ENCODE measurements around the gene SNAPC1. TPM values are rescaled to one million over a fixed set of nuclear protein-coding genes. Genes with fewer than 3 reads are reported as not detected.

SNAPC1 gene
- polyA plus RNA-seq, 4 donors = 1.4 to 4.7 (median 3.0) TPM

DNA sequence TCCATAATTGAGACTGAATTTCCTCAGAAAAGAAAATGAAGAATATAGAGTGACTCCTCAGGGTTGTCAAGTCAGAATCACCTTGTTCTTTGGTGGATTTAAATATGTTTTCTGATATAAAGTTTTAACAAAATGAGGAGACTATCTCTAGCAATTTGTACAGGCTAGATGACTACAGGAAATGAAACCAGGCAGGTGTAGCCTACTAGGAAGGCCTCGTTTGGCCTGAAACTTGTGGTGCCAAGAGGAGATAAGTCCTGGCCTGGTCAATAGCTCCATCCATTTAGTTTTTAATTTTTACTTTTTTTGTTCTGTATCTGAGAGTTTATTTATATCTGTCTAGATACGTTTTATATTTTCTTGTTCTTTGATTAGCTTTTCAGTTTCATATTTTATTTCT is 41.5 kb downstream of the SNAPC1 start:
- WGBS, 3 donors = 58 to 67% (median 66%) methylated on average over 2 of the region's 2 CpGs
- DNase-seq (no peak), FAIRE-seq (no peak)
- Histone ChIP-seq H3K4me1 (ENCODE audit: control insufficient read depth in 3 of 3, insufficient read depth in 2 of 3, low read depth in 1 of 3, low read length in 2 of 3) (no peaks in the 10 kb centered on the region), H3K36me3 (ENCODE audit: control insufficient read depth in 3 of 3, insufficient read depth in 2 of 3, low read depth in 1 of 3, low read length in 3 of 3) (no peaks in the 10 kb centered on the region), H3K27ac (ENCODE audit: low read depth in 1 of 3, low read length in 2 of 3) (no peak overlapping the region), H3K9me3 (ENCODE audit: control insufficient read depth in 2 of 2, insufficient read depth in 1 of 2, low read depth in 1 of 2, low read length in 1 of 2) (no peaks in the 10 kb centered on the region), H3K4me3 (ENCODE audit: low read depth in 1 of 3, low read length in 3 of 3) (no peak overlapping the region), H3K27me3 (ENCODE audit: control insufficient read depth in 3 of 3, insufficient read depth in 3 of 3, low read length in 3 of 3) (no peaks in the 10 kb centered on the region)

- no peak overlapping the region for H3K27ac ChIP-seq (ENCODE audit: low read depth in 1 of 3, low read length in 2 of 3)
- H3K9me3 ChIP-seq (ENCODE audit: control insufficient read depth in 2 of 2, insufficient read depth in 1 of 2, low read depth in 1 of 2, low read length in 1 of 2) = no peaks in the 10 kb centered on the region
- 95 to 98% (median 95%) methylated on average over 4 of the region's 4 CpGs for WGBS, 3 donors
- no peak overlapping the region for H3K4me3 ChIP-seq (ENCODE audit: low read depth in 1 of 3, low read length in 3 of 3)
- no peaks in the 10 kb centered on the region for H3K4me1 ChIP-seq (ENCODE audit: control insufficient read depth in 3 of 3, insufficient read depth in 2 of 3, low read depth in 1 of 3, low read length in 2 of 3)
- H3K27me3 ChIP-seq (ENCODE audit: control insufficient read depth in 3 of 3, insufficient read depth in 3 of 3, low read length in 3 of 3) = peaks cover 0 to 11% (median 0%) of the 10 kb centered on the region in 3 donors
- FAIRE-seq = no peak
- DNase-seq = no peak
- H3K36me3 ChIP-seq (ENCODE audit: control insufficient read depth in 3 of 3, insufficient read depth in 2 of 3, low read depth in 1 of 3, low read length in 3 of 3) = no peaks in the 10 kb centered on the region
These were observed 43.2 kb downstream of the SNAPC1 start for GRCh38 chr14:61805451-61805850.

- 74 to 85% (median 82%) methylated on average over 15 of the region's 15 CpGs for WGBS, 3 donors
- no peak for FAIRE-seq
These were observed 49.7 kb downstream of the SNAPC1 start for GRCh38 chr14:61811882-61812346.

DNA sequence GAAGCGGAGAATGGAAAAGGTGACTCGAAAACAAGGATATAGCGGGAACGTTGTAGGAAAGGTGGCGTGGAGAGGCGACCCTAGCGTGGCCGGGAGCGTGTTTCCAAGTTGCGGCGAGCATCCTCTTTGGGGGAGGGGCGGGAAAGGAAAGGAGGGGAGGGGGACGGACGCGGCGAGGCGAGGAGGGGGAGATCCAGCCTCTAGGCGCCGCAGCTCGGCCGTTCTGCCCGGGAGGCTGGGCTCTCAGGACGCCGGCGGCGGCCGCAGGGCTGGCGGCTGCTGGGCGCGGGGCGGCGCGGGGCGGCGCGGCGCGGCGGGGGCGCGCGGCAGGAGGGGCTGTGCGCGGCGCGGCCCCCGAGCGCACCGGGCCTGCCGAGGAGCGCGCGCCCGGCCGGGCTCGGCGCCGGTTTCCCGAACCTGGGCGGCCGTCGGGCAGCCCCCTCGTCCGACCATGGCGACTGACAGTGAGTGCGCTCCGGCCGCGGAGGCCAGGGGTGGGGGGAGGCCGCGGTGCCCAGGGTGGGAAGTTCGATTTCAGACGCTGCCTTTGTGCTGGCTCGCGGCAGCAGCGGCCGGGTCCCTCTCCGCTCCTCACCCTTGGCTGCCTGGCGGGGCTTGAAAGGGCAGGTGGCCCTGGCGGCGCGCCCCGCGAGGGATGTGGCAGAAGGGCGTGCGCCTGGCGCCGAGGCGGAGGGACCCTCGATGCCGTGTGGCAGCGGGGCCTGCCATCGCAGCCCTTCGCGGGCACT is 50.3 kb downstream of the SNAPC1 start, which contains the start of gene SYT16:
SYT16 (plus strand) TSS at position 357 of the 749 bp plus-strand sequence.
- Histone ChIP-seq H3K4me1 (ENCODE audit: control insufficient read depth in 3 of 3, insufficient read depth in 2 of 3, low read depth in 1 of 3, low read length in 2 of 3) (peaks cover 0 to 3% (median 0%) of the 10 kb centered on the region in 3 donors), H3K9me3 (ENCODE audit: control insufficient read depth in 2 of 2, insufficient read depth in 1 of 2, low read depth in 1 of 2, low read length in 1 of 2) (no peaks in the 10 kb centered on the region), H3K27me3 (ENCODE audit: control insufficient read depth in 3 of 3, insufficient read depth in 3 of 3, low read length in 3 of 3) (peaks cover 3 to 49% (median 3%) of the 10 kb centered on the region in 3 donors), H3K36me3 (ENCODE audit: control insufficient read depth in 3 of 3, insufficient read depth in 2 of 3, low read depth in 1 of 3, low read length in 3 of 3) (no peaks in the 10 kb centered on the region), H3K27ac (ENCODE audit: low read depth in 1 of 3, low read length in 2 of 3) (no peak within 1 kb of the TSS), H3K4me3 (ENCODE audit: low read depth in 1 of 3, low read length in 3 of 3) (peak within 1 kb of the TSS in 2 of 3 donors; percentile 35 to 40)
- 3 to 8% (median 7%) methylated on average over 36 to 95 of the region's 95 CpGs for WGBS, 3 donors
- DNase-seq (peak in 1 of 2 donors; percentile 35), FAIRE-seq (no peak)

More at GRCh38 chr14:61811882-61812346, 49.7 kb downstream of the SNAPC1 start:
- DNase-seq = no peak
- Histone ChIP-seq H3K4me3 (ENCODE audit: low read depth in 1 of 3, low read length in 3 of 3) (no peak overlapping the region), H3K4me1 (ENCODE audit: control insufficient read depth in 3 of 3, insufficient read depth in 2 of 3, low read depth in 1 of 3, low read length in 2 of 3) (peaks cover 0 to 3% (median 0%) of the 10 kb centered on the region in 3 donors), H3K9me3 (ENCODE audit: control insufficient read depth in 2 of 2, insufficient read depth in 1 of 2, low read depth in 1 of 2, low read length in 1 of 2) (no peaks in the 10 kb centered on the region), H3K27ac (ENCODE audit: low read depth in 1 of 3, low read length in 2 of 3) (no peak overlapping the region), H3K27me3 (ENCODE audit: control insufficient read depth in 3 of 3, insufficient read depth in 3 of 3, low read length in 3 of 3) (peaks cover 3 to 49% (median 3%) of the 10 kb centered on the region in 3 donors), H3K36me3 (ENCODE audit: control insufficient read depth in 3 of 3, insufficient read depth in 2 of 3, low read depth in 1 of 3, low read length in 3 of 3) (no peaks in the 10 kb centered on the region)

DNA sequence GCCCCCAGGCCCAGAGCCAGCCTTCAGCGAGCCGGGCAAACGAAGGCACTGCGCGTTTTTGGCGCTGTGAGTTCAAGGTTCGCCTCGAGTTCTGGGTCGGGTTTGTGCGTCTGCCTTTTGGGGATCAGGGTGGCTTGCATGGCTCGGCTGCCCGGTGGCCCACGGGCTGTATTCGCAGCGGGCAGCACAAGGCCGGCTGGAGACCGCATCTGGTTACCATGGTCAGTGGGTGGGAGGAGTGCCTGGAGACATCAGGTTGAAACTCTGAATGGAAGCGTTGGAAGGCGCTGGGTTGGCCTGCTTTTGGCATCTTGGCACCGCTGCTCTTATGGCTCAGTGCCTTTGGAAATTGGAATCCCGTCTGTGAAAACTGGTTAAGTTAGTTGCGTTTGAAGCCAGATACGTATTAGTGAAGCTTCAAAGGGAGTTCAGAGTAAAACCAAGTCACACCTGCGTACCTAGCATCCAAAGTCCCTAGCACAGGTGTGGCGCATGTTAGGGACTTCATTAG is 50.9 kb downstream of the SNAPC1 start:
- Histone ChIP-seq H3K27ac (ENCODE audit: low read depth in 1 of 3, low read length in 2 of 3) (no peak overlapping the region), H3K4me1 (ENCODE audit: control insufficient read depth in 3 of 3, insufficient read depth in 2 of 3, low read depth in 1 of 3, low read length in 2 of 3) (peaks cover 0 to 3% (median 0%) of the 10 kb centered on the region in 3 donors), H3K27me3 (ENCODE audit: control insufficient read depth in 3 of 3, insufficient read depth in 3 of 3, low read length in 3 of 3) (peaks cover 3 to 49% (median 3%) of the 10 kb centered on the region in 3 donors), H3K4me3 (ENCODE audit: low read depth in 1 of 3, low read length in 3 of 3) (peak overlapping the region in 2 of 3 donors; percentile 35 to 40), H3K9me3 (ENCODE audit: control insufficient read depth in 2 of 2, insufficient read depth in 1 of 2, low read depth in 1 of 2, low read length in 1 of 2) (no peaks in the 10 kb centered on the region), H3K36me3 (ENCODE audit: control insufficient read depth in 3 of 3, insufficient read depth in 2 of 3, low read depth in 1 of 3, low read length in 3 of 3) (no peaks in the 10 kb centered on the region)
- DNase-seq (peak; percentile 12 to 35), FAIRE-seq (no peak)
- WGBS, 3 donors = 6 to 19% (median 14%) methylated on average over 21 to 25 of the region's 25 CpGs

DNA sequence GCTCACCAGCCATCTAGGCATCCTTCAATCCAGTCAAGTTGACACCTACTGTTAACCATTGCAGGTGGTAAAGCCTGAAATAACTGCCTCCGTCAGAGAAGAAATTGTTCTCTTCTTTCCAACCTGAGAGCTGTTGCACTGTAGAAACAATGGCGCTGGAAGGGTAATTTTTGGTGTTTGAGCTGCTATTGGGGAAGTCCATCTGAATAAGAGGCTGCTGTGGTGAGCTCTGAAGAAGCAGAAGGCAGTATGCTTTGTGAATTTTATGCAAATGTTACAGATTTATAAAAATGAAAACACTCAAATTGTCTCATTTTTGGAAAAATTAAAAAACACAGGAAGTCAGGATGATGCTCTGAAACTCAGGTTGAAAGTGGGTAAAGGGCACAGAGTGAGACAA is 60.2 kb downstream of the SNAPC1 start:
- Histone ChIP-seq H3K4me1 (ENCODE audit: control insufficient read depth in 3 of 3, insufficient read depth in 2 of 3, low read depth in 1 of 3, low read length in 2 of 3) (no peaks in the 10 kb centered on the region), H3K4me3 (ENCODE audit: low read depth in 1 of 3, low read length in 3 of 3) (no peak overlapping the region), H3K36me3 (ENCODE audit: control insufficient read depth in 3 of 3, insufficient read depth in 2 of 3, low read depth in 1 of 3, low read length in 3 of 3) (no peaks in the 10 kb centered on the region), H3K27ac (ENCODE audit: low read depth in 1 of 3, low read length in 2 of 3) (no peak overlapping the region), H3K27me3 (ENCODE audit: control insufficient read depth in 3 of 3, insufficient read depth in 3 of 3, low read length in 3 of 3) (peaks cover 0 to 4% (median 0%) of the 10 kb centered on the region in 3 donors), H3K9me3 (ENCODE audit: control insufficient read depth in 2 of 2, insufficient read depth in 1 of 2, low read depth in 1 of 2, low read length in 1 of 2) (no peaks in the 10 kb centered on the region)
- WGBS, 3 donors = 85 to 92% (median 89%) methylated on average over 2 of the region's 2 CpGs
- FAIRE-seq (no peak), DNase-seq (no peak)

DNA sequence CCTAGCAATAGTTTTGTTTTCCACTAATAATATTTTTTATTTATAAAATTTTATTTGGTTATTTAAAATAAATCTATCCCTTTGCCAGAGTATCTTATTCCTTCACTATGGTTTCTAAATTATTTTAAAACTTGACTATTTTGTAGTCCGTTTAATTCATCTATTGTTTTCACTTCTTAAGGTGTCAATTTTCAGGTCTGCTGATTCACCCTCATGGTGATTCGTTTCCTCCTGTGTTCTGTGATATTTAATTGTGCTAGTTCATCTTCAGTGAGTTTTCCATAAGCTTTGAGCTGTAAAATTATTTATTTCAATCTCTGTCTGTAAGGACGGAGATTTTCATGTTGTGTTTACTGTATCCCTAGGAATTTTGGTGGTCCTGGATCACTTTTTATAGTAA is 70.6 kb downstream of the SNAPC1 start:
- FAIRE-seq (no peak), DNase-seq (no peak)
- H3K27me3 ChIP-seq (ENCODE audit: control insufficient read depth in 3 of 3, insufficient read depth in 3 of 3, low read length in 3 of 3) = no peaks in the 10 kb centered on the region
- H3K4me1 ChIP-seq (ENCODE audit: control insufficient read depth in 3 of 3, insufficient read depth in 2 of 3, low read depth in 1 of 3, low read length in 2 of 3) = no peaks in the 10 kb centered on the region
- no peak overlapping the region for H3K4me3 ChIP-seq (ENCODE audit: low read depth in 1 of 3, low read length in 3 of 3)
- 82 to 90% (median 89%) methylated on average over 3 of the region's 3 CpGs for WGBS, 3 donors
- no peak overlapping the region for H3K27ac ChIP-seq (ENCODE audit: low read depth in 1 of 3, low read length in 2 of 3)
- H3K9me3 ChIP-seq (ENCODE audit: control insufficient read depth in 2 of 2, insufficient read depth in 1 of 2, low read depth in 1 of 2, low read length in 1 of 2) = no peaks in the 10 kb centered on the region
- no peaks in the 10 kb centered on the region for H3K36me3 ChIP-seq (ENCODE audit: control insufficient read depth in 3 of 3, insufficient read depth in 2 of 3, low read depth in 1 of 3, low read length in 3 of 3)

GRCh38 chr14:61836184-61836583 is 74.0 kb downstream of the SNAPC1 start:
- 18 to 50% (median 47%) methylated on average over 3 of the region's 3 CpGs for WGBS, 3 donors
- H3K9me3 ChIP-seq (ENCODE audit: control insufficient read depth in 2 of 2, insufficient read depth in 1 of 2, low read depth in 1 of 2, low read length in 1 of 2) = no peaks in the 10 kb centered on the region
- H3K27ac ChIP-seq (ENCODE audit: low read depth in 1 of 3, low read length in 2 of 3) = no peak overlapping the region
- H3K27me3 ChIP-seq (ENCODE audit: control insufficient read depth in 3 of 3, insufficient read depth in 3 of 3, low read length in 3 of 3) = peaks cover 0 to 2% (median 2%) of the 10 kb centered on the region in 3 donors
- H3K36me3 ChIP-seq (ENCODE audit: control insufficient read depth in 3 of 3, insufficient read depth in 2 of 3, low read depth in 1 of 3, low read length in 3 of 3) = no peaks in the 10 kb centered on the region
- H3K4me1 ChIP-seq (ENCODE audit: control insufficient read depth in 3 of 3, insufficient read depth in 2 of 3, low read depth in 1 of 3, low read length in 2 of 3) = no peaks in the 10 kb centered on the region
- FAIRE-seq (no peak), DNase-seq (no peak)
- H3K4me3 ChIP-seq (ENCODE audit: low read depth in 1 of 3, low read length in 3 of 3) = no peak overlapping the region

All from small intestine (tissue), 7 donors.